ENCODE measurements around the gene CDC42EP1.

DNA sequence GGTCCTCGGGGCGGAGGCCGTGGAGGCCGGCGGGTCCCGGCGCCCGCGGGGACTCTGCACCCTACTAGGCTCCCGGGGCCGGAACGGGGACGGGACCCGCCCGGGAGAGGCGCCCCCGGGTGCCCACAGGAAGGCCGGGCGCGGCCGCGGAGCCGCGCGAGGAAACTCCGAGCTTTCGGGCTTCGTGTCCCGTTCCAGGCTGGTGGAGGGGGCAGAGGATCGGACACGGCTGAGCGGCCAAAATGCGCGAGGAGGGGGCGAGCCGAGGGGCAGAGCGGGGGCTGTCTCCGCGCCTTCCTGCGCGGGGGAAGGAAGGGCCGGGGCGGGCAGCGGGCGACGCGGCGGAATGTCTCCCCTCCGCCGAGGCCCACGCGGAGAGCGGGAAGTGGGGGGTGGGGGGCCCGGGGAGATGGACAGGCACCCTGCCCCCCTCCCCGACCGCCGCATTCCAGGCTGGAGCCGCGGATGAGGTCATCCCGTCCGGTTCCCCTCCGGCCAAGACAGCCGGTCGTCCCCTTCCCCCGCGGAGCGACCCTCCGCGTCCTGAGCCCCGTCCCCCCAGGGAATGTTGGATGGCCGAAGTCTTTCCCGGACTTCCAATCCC, 430 bp downstream of the CDC42EP1 start:
- TF ChIP-seq, protein P1, sequence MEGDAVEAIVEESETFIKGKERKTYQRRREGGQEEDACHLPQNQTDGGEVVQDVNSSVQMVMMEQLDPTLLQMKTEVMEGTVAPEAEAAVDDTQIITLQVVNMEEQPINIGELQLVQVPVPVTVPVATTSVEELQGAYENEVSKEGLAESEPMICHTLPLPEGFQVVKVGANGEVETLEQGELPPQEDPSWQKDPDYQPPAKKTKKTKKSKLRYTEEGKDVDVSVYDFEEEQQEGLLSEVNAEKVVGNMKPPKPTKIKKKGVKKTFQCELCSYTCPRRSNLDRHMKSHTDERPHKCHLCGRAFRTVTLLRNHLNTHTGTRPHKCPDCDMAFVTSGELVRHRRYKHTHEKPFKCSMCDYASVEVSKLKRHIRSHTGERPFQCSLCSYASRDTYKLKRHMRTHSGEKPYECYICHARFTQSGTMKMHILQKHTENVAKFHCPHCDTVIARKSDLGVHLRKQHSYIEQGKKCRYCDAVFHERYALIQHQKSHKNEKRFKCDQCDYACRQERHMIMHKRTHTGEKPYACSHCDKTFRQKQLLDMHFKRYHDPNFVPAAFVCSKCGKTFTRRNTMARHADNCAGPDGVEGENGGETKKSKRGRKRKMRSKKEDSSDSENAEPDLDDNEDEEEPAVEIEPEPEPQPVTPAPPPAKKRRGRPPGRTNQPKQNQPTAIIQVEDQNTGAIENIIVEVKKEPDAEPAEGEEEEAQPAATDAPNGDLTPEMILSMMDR (IDR thresholded peaks at IDR 0.05): no peak
- TF ChIP-seq POLR2AphosphoS5 (IDR thresholded peaks at IDR 0.05): peak in 2 of 4 donors; percentile 44 to 45
- TF ChIP-seq POLR2A (IDR thresholded peaks at IDR 0.05): no peak
